GM23248 (cell line): ENCODE data around the gene SUSD2. TPM values are rescaled to one million over a fixed set of nuclear protein-coding genes. Genes with fewer than 3 reads are reported as not detected.
A peak's percentile ranks its signal among the peaks of the same experiment; 100 is the strongest.
"Not testable (repeated sequence)": the region's sequence is repeated elsewhere in the genome, so short reads cannot be mapped to it uniquely, and the experiment has no call there.

Experiments
- DNase-seq: peaks from one replicate; pipeline ENCODE4 v3.0.0-alpha.2; 2015
- H2AFZ ChIP-seq: fragments of 200-600 bp; sonication (generic); 2 replicates; pipeline ENCODE4 v1.6.1; 2016; ENCODE audit warnings: antibody characterized with exemption
- H3F3A ChIP-seq: fragments of 200-600 bp; sonication (generic); 2 replicates; pipeline ENCODE4 v1.6.1; 2016; ENCODE audit warnings: mild to moderate bottlenecking, antibody characterized with exemption, mixed run types; ENCODE audit not compliant: insufficient read depth
- H3K27ac ChIP-seq: fragments of 200-600 bp; sonication (generic); 2 replicates; pipeline ENCODE4 v1.5.1; 2016; ENCODE audit warnings: mild to moderate bottlenecking
- H3K27me3 ChIP-seq: fragments of 200-600 bp; sonication (generic); replicated peaks from 2 replicates; pipeline ENCODE4 v1.6.1; 2016; ENCODE audit warnings: mild to moderate bottlenecking; ENCODE audit not compliant: insufficient read depth
- H3K36me3 ChIP-seq: fragments of 200-600 bp; sonication (generic); 2 replicates; pipeline ENCODE4 v1.6.1; 2016; ENCODE audit warnings: low read depth, mild to moderate bottlenecking
- H3K4me1 ChIP-seq: fragments of 200-600 bp; sonication (generic); 2 replicates; pipeline ENCODE4 v1.6.1; 2016; ENCODE audit warnings: mild to moderate bottlenecking; ENCODE audit not compliant: insufficient read depth
- H3K4me2 ChIP-seq: fragments of 200-600 bp; sonication (generic); one replicate; pipeline ENCODE4 v1.6.1; 2016; ENCODE audit warnings: mild to moderate bottlenecking; ENCODE audit not compliant: unreplicated experiment
- H3K4me3 ChIP-seq: fragments of 200-600 bp; sonication (generic); 2 replicates; pipeline ENCODE4 v1.5.1; 2016; ENCODE audit warnings: mild to moderate bottlenecking
- H3K79me2 ChIP-seq: fragments of 200-600 bp; sonication (generic); 2 replicates; pipeline ENCODE4 v1.6.1; 2016; ENCODE audit warnings: mild to moderate bottlenecking; ENCODE audit not compliant: insufficient read depth
- H3K9ac ChIP-seq: fragments of 200-600 bp; sonication (generic); 2 replicates; pipeline ENCODE4 v1.6.1; 2016; ENCODE audit warnings: mild to moderate bottlenecking
- H3K9me2 ChIP-seq: fragments of 200-600 bp; sonication (generic); 2 replicates; pipeline ENCODE4 v1.6.1; 2016; ENCODE audit warnings: mixed run types, mild to moderate bottlenecking, moderate library complexity; ENCODE audit not compliant: insufficient read depth
- H3K9me3 ChIP-seq: fragments of 200-600 bp; sonication (generic); one replicate; pipeline ENCODE4 v1.6.1; 2017; ENCODE audit warnings: low read depth
- H4K20me1 ChIP-seq: fragments of 200-600 bp; sonication (generic); 2 replicates; pipeline ENCODE4 v1.6.0; 2016; ENCODE audit not compliant: insufficient read depth
- EZH2 ChIP-seq: fragments of 200-600 bp; sonication (generic); IDR thresholded peaks from 2 replicates; pipeline ENCODE4 v1.6.1; 2018; ENCODE audit warnings: antibody characterized with exemption, mild to moderate bottlenecking; ENCODE audit not compliant: insufficient read depth, poor library complexity, severe bottlenecking
- EZH2phosphoT487 ChIP-seq: fragments of 200-600 bp; sonication (generic); IDR thresholded peaks from 2 replicates; pipeline ENCODE4 v1.6.1; 2018; ENCODE audit warnings: antibody characterized with exemption, moderate library complexity, mild to moderate bottlenecking, low read depth; ENCODE audit not compliant: insufficient read depth
- WGBS, 2 experiments: methylation state at CpG; one replicate each; pipeline ENCODE4 v1.1.6; 2015 to 2017; ENCODE audit warnings: low lambda C conversion rate in 2 of 2, low coverage in 1 of 2; ENCODE audit errors: missing lambda C conversion rate in 2 of 2; 5-methylcytosine and 5-hydroxymethylcytosine counted together
- in situ Hi-C: fragments of 300-500 bp; cut with MboI; formaldehyde crosslinking; loops from 2 replicates; pipeline ENCODE4 v1.15.0; 2020
- polyA plus RNA-seq: library from polyadenylated mRNA; unstranded; fragments of >200 nt; fragmentation: Nextera tagmentation; extraction: Ambion mirVana; gene quantifications from 2 replicates; pipeline ENCODE4 v1.2.1, GENCODE V29; 2016
- total RNA-seq: library from RNA; depleted of rRNA; stranded (reverse); fragments of >200 nt; shearing (Covaris generic); gene quantifications from 2 replicates; pipeline ENCODE4 v1.2.3, GENCODE V29; 2014; rRNA removed

Gene SUSD2, protein sequence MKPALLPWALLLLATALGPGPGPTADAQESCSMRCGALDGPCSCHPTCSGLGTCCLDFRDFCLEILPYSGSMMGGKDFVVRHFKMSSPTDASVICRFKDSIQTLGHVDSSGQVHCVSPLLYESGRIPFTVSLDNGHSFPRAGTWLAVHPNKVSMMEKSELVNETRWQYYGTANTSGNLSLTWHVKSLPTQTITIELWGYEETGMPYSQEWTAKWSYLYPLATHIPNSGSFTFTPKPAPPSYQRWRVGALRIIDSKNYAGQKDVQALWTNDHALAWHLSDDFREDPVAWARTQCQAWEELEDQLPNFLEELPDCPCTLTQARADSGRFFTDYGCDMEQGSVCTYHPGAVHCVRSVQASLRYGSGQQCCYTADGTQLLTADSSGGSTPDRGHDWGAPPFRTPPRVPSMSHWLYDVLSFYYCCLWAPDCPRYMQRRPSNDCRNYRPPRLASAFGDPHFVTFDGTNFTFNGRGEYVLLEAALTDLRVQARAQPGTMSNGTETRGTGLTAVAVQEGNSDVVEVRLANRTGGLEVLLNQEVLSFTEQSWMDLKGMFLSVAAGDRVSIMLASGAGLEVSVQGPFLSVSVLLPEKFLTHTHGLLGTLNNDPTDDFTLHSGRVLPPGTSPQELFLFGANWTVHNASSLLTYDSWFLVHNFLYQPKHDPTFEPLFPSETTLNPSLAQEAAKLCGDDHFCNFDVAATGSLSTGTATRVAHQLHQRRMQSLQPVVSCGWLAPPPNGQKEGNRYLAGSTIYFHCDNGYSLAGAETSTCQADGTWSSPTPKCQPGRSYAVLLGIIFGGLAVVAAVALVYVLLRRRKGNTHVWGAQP
- total RNA-seq (under 0.01 TPM in 1 of 2 replicates, not detected in the other), polyA plus RNA-seq (0.24 and 0.28 TPM in 2 replicates)

DNA sequence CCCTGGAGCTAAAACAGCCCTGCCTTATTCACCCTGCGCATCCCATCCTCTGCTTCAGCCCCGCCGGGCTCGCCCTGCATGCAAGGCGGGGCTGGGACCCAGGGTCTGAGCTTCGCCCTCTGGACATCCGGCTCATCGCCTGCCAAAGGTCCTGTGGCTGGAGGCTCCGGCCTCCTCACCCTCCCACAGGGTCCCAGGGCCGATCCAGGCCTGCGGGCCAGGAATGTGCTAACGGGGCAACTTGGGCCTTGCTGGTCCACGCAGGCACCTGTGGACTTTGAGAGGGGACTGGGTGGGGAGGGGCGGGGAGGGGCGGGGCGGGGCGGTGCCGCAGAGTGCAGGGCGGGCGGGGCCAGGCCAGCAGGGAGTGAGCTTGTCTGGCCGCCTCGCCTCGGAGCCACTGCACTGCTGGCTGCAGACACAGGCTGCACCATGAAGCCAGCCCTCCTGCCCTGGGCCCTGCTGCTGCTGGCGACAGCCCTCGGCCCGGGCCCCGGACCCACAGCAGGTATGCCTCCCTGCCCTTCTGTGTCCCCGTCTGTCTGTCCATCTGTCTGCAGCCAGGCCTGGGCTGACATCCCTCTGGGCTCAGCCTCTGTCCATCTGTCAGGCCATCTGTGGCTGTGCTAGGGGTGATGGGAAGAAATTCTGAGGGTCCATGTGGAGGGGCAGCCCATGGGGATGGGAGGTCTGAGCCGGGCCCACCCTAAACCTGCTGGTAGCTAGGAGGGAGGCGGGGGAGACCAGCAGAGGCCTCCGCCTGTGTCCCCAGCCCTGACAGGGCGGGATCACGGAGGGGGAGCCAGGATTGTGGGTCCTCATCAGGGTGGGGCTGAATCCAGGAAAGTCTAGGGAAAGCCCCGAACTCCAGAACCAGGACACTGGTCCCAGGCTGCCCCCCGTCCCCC, at the start of gene SUSD2:
Gene SUSD2, plus strand, starts transcription at position 400 of the 908 bp plus-strand sequence. Its CDS starts 33 bp downstream, at position 433.
- H3F3A ChIP-seq: no peaks in the 10 kb centered on the region
- no peaks in the 10 kb centered on the region for H3K79me2 ChIP-seq
- no peak within 1 kb of the TSS for H3K9ac ChIP-seq
- no peaks in the 10 kb centered on the region for H4K20me1 ChIP-seq
- TF ChIP-seq EZH2: no peak
- no peak for TF ChIP-seq EZH2phosphoT487
- H3K9me3 ChIP-seq: no peaks in the 10 kb centered on the region
- no peaks in the 10 kb centered on the region for H3K27me3 ChIP-seq
- 68 to 70% methylated on average over 20 to 27 of the region's 35 CpGs for WGBS, 2 experiments
- H3K9me2 ChIP-seq: no peaks in the 10 kb centered on the region
- no peak within 1 kb of the TSS for H3K27ac ChIP-seq
- no peaks in the 10 kb centered on the region for H3K36me3 ChIP-seq
- H3K4me2 ChIP-seq: no peak within 1 kb of the TSS
- no peak within 1 kb of the TSS for H3K4me3 ChIP-seq
- no peaks in the 10 kb centered on the region for H3K4me1 ChIP-seq
- DNase-seq: no peak
- in situ Hi-C loops: no loop called here
- H2AFZ ChIP-seq: no peak within 1 kb of the TSS

DNA sequence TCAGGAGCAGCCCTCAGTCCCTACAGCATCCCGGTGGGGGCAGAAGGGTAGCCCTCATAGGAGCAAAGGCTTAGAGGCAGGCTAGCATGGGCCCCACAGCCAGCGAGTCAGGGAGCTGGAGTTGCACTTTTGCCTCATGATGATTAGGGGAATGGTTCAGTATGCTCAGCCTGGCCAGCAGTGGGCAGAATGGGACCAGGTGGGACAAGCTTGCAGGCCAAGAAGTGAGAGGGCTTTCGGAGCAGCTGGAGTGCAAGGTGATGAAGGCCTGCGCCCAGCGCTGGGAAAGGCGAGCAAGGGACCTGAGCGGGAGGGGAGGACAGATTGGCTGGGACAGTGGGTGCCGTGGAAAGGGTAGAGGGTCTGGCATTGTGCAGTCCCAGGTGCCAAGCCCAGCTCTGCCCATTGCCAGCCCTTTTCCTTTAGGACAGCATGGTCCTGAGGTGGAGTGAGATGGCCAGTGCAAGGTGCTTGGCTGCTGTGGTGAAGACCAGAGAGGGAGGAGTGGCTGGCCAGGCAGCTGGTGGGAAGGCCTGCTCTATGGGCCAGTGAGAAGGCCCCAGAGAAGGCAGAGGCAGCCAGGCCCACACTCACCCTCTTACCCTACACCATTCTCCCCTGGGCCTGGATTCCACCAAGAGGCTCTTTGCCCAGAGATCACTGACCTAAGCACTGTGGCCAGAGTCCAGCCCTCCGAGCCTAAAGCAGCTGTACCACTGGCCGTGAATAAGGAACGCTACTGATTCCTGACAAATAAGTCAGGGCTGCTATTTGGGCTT, 47.9 kb upstream of the SUSD2 start:
- WGBS, 2 experiments: 95 to 97% methylated on average over 11 of the region's 11 CpGs

DNA sequence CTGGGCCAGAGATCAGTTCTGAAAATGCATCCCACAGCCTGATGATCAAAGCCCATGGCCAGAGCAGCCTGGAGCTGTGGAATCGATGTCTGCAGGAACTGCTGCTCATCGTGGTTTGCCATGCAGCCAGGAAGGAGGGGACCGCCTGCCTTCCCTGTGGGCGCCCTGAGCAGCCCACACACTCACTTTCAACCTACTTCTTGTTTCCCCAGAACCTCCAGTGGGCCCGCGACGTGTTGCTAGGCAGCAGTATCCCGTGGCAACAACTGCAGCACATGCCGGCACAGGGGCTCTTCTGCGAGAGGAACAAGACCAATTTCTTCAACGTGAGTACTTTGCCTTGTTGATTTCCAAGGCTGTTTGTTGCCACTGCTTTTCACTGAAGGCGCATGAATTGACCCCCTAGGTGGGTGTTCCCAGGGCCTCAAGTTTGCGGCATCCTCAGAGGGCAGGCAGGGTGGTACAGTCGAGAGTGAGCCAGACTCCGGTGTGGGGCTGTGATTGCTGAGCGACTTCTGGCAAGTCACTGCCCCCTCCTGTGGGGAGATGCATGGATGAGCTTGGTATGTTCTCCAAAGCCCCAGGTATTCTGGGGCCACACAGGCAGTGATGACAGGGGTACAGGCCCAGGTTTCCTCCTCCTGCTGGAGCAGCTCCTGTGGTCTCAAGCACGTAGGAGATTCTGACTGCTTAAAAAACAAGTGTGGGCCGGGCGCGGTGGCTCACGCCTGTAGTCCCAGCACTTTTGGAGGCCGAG, 47.0 kb upstream of the SUSD2 start:
- no peak overlapping the region for H3K4me2 ChIP-seq
- no peak overlapping the region for H3K27ac ChIP-seq
- H3K9me2 ChIP-seq: no peaks in the 10 kb centered on the region
- H3K9me3 ChIP-seq: no peaks in the 10 kb centered on the region
- 0 out of 2 replicates have a peak, but pooled peaks cover 7% of the 10 kb centered on the region for H3K4me1 ChIP-seq
- H3K4me3 ChIP-seq: no peak overlapping the region
- no peaks in the 10 kb centered on the region for H4K20me1 ChIP-seq
- no peaks in the 10 kb centered on the region for H3K36me3 ChIP-seq
- 87 to 91% methylated on average over 22 of the region's 22 CpGs for WGBS, 2 experiments
- H3K27me3 ChIP-seq: no peaks in the 10 kb centered on the region
- TF ChIP-seq EZH2 (no peak), EZH2phosphoT487 (no peak)
- DNase-seq: no peak
- H3K79me2 ChIP-seq: no peaks in the 10 kb centered on the region
- no peak overlapping the region for H2AFZ ChIP-seq
- in situ Hi-C loops: no loop called here
- no peak overlapping the region for H3K9ac ChIP-seq
- 0 out of 2 replicates have a peak, but pooled peaks cover 9% of the 10 kb centered on the region for H3F3A ChIP-seq

More for the DNA sequence above, 47.9 kb upstream of the SUSD2 start:
- no peaks in the 10 kb centered on the region for H4K20me1 ChIP-seq
- 0 out of 2 replicates have a peak, but pooled peaks cover 9% of the 10 kb centered on the region for H3F3A ChIP-seq
- no peak overlapping the region for H3K27ac ChIP-seq
- peak; percentile 9 for DNase-seq
- H3K4me2 ChIP-seq: no peak overlapping the region
- no peak for TF ChIP-seq EZH2phosphoT487
- TF ChIP-seq EZH2: no peak
- H3K4me3 ChIP-seq: no peak overlapping the region
- no peaks in the 10 kb centered on the region for H3K9me3 ChIP-seq
- H3K79me2 ChIP-seq: no peaks in the 10 kb centered on the region
- in situ Hi-C loops: no loop called here
- 0 out of 2 replicates have a peak, but pooled peaks cover 7% of the 10 kb centered on the region for H3K4me1 ChIP-seq
- H3K9ac ChIP-seq: no peak overlapping the region
- H3K27me3 ChIP-seq: no peaks in the 10 kb centered on the region
- no peaks in the 10 kb centered on the region for H3K9me2 ChIP-seq
- no peaks in the 10 kb centered on the region for H3K36me3 ChIP-seq
- H2AFZ ChIP-seq: no peak overlapping the region

DNA sequence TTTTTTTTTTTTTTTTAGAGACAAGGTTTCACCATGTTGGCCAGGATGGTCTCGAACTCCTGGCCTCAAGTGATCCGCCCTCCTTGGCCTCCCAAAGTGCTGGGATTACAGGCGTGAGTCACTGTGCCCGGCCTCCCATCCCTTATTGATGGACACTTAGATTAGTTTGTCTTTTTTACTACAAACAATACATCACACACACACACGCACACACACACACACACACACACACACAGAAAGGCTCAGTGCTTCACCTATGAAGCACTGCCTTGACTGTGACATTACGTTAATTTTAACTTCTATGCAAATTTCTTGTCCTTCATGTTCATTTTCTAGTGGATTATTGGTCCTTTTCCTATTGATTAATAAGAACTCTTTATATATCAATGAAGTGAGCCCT, 44.8 kb upstream of the SUSD2 start:
- H2AFZ ChIP-seq, H3K27me3 ChIP-seq, H3K9me3 ChIP-seq, H4K20me1 ChIP-seq, H3K9me2 ChIP-seq, H3K4me2 ChIP-seq, H3F3A ChIP-seq, H3K79me2 ChIP-seq, H3K9ac ChIP-seq, in situ Hi-C loops, DNase-seq, H3K36me3 ChIP-seq, H3K4me3 ChIP-seq, H3K27ac ChIP-seq, H3K4me1 ChIP-seq: not testable (repeated sequence)
- 90 to 99% methylated on average over 6 of the region's 6 CpGs for WGBS, 2 experiments
